Esophagus muscularis mucosa (tissue), 4 donors: Measurements from ENCODE around the gene SLC6A9.

Source experiments
- EP300 ChIP-seq: sonication (generic); formaldehyde crosslinking; IDR thresholded peaks from one replicate; pipeline ENCODE4 v1.6.1; 2017; ENCODE audit warnings: antibody characterized with exemption
- POLR2A ChIP-seq: fragments of 450-650 bp; IDR thresholded peaks from one replicate; pipeline ENCODE4 v1.6.1; 2017; ENCODE audit warnings: antibody characterized with exemption, moderate library complexity, mild to moderate bottlenecking, low read depth
- POLR2AphosphoS5 ChIP-seq, 2 donors: sonication (generic); formaldehyde crosslinking; IDR thresholded peaks; one replicate each; pipeline ENCODE4 v1.6.1; 2017; ENCODE audit warnings: antibody characterized with exemption in 2 of 2
- TF ChIP-seq, protein P1 (sequence below), 3 experiments: fragments of 200-600 bp in 2 of 3; fragments of 450-650 bp in 1 of 3; sonication (generic) in 2 of 3; IDR thresholded peaks; one replicate each; pipeline ENCODE4 v1.5.1; 2017 to 2019; ENCODE audit warnings: antibody characterized with exemption in 3 of 3, mild to moderate bottlenecking in 2 of 3, moderate library complexity in 1 of 3

DNA sequence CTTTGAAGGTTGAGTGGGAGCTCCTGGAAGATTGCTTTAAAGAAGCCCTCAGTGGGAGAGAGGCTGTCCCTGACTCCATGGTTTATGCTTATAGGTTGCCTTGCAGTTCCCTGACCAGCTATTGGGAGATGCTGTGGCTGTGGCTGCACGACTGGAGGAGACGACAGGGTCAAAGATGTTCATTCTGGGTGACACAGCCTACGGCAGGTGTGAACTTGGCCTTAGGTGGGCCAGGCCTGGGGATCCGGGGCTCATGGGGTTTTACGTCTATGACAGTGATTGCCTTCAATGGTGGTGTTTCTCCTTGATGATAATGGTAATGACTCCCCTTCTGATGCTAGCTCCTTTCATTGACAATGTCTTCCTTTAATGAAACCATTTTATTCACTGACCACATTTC, 60.8 kb downstream of the SLC6A9 start:
- TF ChIP-seq, protein P1, sequence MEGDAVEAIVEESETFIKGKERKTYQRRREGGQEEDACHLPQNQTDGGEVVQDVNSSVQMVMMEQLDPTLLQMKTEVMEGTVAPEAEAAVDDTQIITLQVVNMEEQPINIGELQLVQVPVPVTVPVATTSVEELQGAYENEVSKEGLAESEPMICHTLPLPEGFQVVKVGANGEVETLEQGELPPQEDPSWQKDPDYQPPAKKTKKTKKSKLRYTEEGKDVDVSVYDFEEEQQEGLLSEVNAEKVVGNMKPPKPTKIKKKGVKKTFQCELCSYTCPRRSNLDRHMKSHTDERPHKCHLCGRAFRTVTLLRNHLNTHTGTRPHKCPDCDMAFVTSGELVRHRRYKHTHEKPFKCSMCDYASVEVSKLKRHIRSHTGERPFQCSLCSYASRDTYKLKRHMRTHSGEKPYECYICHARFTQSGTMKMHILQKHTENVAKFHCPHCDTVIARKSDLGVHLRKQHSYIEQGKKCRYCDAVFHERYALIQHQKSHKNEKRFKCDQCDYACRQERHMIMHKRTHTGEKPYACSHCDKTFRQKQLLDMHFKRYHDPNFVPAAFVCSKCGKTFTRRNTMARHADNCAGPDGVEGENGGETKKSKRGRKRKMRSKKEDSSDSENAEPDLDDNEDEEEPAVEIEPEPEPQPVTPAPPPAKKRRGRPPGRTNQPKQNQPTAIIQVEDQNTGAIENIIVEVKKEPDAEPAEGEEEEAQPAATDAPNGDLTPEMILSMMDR (IDR thresholded peaks at IDR 0.05), result no peak
- TF ChIP-seq POLR2AphosphoS5 (IDR thresholded peaks at IDR 0.05) (no peak), POLR2A (no peak), EP300 (no peak)
